ENCODE results near the gene FYB2.

The FYB2 gene

GRCh38 chr1:56710646-56711045, 108.6 kb downstream of the FYB2 start:
- DNase-seq (ENCODE audit: low read depth in 3 of 3) = no peak

- DNase-seq (ENCODE audit: low read depth in 3 of 3) = no peak
Measured at GRCh38 chr1:56709995-56710394, 109.2 kb downstream of the FYB2 start.

DNA sequence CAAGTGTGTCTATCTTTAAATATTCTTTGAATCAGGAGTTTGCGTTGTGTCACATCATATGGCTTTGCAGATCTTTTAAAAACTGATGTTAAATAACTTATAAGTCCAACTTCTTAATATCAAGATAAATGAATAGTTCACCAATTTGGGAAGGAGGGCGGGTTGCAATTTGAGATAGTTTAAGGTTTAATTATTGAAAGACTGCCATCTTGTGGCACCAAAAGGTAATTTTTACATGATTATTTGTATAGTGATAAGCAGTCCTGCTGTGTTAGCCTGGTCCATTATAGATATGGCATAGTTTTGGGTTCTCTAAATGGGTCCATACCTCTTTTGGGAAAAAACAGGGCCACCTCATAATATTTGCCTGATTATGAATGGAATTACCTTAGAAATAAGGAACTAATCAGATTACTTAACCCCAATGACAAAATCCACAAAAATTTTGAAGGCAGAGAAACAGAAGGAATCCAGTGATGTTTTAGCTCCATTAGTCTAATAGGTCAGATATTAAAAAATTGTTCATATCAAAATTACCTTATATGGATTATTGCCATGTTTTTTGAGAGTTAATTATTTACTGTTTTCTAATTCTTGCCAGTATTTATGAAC, 109.8 kb downstream of the FYB2 start:
- DNase-seq (ENCODE audit: low read depth in 3 of 3) = peak in 1 of 3 donors; percentile 2

- DNase-seq (ENCODE audit: low read depth in 3 of 3) = no peak
Measured at GRCh38 chr1:56707379-56707778, 111.8 kb downstream of the FYB2 start.

DNA sequence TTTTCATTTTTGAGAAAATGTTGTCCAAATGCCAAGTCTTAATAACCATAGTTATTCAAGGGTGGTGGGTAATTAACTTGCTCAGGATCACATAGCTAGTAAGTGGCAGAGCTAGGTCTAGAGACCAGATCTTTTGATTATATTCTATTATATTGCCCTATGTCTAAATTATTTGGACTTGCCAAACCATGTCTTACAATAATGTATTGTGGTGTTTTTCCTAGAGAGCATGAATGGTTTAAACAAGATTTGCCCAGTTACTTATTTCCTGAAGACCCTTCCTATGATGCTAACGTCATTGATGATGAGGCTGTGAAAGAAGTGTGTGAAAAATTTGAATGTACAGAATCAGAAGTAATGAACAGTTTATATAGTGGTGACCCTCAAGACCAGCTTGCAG, 115.5 kb downstream of the FYB2 start:
- DNase-seq (ENCODE audit: low read depth in 3 of 3) = no peak

- no peak for DNase-seq (ENCODE audit: low read depth in 3 of 3)
Measured at GRCh38 chr1:56696663-56697062, 122.5 kb downstream of the FYB2 start.

- DNase-seq (ENCODE audit: low read depth in 3 of 3) = no peak
Measured at GRCh38 chr1:56688522-56689026, 130.6 kb downstream of the FYB2 start.

DNA sequence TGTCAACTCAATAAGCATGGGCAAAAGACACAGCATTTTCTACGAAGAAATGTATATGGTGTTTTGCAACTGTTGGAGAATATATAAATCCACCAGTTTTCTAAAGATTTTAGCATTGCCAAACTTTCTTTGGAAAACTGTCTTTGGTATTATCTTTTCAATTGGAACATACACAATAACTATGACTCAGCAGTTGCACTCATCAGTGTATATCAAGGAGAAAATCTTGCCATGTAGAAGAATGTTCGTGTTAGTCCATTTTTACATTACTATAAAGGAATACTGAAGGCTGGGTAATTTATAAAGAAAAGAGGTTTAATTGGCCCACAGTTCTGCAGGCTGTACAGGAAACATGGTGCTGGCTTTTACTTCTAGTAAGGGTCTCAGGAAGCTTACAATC, 133.0 kb downstream of the FYB2 start:
- DNase-seq (ENCODE audit: low read depth in 3 of 3) = no peak

DNA sequence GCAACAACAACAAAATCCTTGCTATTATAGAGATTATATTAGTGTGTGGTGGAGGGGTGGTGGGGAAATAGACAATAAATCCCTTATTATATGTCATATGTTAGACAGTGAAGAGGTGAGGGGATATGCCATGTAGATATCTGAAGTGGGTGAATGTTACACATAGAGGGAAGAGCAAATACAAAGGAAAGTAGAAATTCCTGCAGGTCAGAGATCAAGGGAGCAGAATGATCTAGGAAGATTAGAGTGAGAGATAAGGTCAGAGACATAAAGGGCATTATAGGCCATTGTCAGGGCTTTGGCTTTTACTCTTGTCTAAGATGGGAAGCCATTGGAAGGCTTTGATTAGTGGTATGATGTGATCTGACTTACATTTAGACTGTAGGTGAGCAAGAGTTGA, 135.6 kb downstream of the FYB2 start:
- DNase-seq (ENCODE audit: low read depth in 3 of 3) = no peak

- DNase-seq (ENCODE audit: low read depth in 3 of 3) = no peak
Measured at GRCh38 chr1:56676571-56677035, 142.6 kb downstream of the FYB2 start.

DNA sequence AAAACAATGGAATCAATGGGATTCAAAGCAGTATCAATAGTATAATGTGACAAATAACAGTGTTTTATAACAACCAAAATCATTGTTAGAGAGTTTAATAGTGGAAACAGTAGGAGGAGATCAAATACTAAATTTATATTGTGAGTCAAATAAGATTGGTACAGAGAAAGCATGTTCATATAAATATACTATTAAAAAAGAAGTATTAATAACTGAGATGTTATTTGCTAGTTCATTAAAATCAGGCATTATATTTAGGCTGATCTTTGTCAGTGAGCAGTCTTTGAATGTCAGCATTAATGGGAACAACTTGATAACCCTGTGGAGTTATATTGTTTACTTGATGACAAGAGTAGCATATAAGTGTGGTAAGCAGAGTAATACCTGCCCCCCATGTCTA, 143.4 kb downstream of the FYB2 start:
- no peak for DNase-seq (ENCODE audit: low read depth in 3 of 3)

GRCh38 chr1:56672579-56672978, 146.6 kb downstream of the FYB2 start:
- no peak for DNase-seq (ENCODE audit: low read depth in 3 of 3)

DNA sequence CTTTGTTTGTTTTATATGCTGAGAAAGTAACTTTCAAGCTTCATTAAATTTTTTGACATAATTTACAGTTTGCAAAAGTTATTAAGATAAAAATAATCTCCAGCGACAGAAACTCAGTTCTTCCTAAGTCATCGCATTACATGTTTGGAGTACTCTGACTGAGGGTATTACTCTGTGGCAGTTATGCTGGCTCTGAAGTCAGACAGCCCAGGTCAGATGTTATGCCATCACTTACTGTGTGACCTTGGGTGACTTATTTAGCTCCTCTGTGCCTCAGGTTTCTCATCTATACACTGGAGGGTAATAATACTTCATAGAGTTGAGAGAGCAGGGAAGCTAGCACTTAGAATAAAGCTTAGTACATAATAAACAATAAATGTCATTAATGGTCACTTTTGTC, 147.7 kb downstream of the FYB2 start:
- DNase-seq (ENCODE audit: low read depth in 3 of 3) = no peak

- no peak for DNase-seq (ENCODE audit: low read depth in 3 of 3)
Measured at GRCh38 chr1:56671085-56671484, 148.1 kb downstream of the FYB2 start.

GRCh38 chr1:56670350-56670749, 148.9 kb downstream of the FYB2 start:
- DNase-seq (ENCODE audit: low read depth in 3 of 3) = no peak
